ENCODE data around the gene EEF1G. TPM values are rescaled to one million over a fixed set of nuclear protein-coding genes. Genes with fewer than 3 reads are reported as not detected.

Gene EEF1G
- total RNA-seq, 1 donor from 2014 or later = 1,809 TPM

DNA sequence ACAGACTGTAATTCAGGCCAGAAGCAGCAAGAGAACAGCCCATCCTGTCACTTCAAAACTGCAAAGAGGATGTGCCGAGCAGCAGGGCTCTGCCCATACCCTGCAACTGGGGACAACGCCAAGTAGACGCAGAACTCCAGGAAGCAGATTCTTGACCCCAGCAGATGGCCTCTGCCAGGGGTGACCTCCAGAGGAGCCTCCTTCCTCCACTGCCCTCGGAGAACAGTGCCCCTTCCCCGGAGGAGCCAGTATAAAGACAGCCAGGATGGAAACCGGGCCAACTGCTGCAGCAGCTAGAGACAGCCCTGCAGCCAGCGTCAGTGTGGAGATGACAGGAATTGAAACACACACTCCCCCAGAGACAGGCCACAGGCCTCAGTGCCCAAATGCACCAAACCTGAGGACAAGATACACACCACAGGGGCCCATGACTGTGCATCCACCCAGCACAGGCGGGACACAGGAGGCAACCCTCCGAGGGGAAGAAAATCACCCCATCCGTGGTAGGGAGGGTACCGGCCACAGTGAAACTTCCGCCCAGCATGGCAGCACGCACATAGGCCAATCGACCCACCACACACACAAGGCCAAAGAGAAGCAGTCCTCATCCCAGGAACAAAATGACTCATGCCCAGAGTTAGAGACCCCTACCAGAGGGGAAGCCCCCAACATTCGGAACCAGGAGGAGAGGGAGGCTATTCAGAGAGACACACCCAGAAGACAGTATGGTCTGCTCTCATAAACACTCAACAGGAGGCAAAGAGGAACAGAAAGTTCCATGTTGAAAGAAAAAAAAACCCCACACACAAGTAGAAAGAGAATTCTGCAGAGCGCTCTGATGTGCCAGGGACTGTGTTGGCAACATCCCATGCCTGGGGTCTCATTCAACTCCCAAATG lies 32.6 kb downstream of the EEF1G start:
- no peak for DNase-seq (ENCODE audit: low read depth, low spot score)

DNA sequence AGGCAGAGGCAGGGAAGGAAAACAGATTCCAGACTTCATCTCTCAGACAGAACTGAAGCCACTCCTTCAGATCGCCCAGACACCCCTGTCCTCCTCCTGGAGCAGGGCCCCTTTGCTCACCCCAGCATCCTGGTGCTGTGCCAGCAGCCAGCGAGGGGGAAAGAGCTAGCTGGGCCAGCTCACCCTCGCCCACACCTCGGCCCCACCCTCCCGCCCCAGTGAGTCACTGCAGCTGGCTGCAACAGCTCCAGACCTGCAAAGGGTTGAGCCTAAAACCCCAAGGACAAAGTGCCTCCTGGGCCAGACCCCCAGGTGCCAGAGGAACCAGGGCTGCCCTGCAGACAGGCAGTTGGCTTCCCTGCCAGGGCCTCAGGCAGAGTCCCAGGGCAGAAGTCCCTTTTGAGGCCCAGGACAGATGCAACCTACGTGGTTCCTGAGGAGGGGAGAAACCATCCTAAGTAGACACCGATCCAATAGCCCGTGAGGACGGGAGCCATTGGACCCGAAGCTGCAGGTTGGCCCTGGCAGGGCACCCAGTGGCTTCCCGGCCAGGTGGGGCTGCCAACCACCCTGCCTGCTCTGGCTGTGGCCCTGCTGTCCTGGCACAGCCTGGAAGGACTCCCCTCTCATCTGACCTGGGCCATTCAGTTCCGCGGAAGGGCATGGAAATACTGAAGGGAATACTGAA lies 34.3 kb downstream of the EEF1G start:
- DNase-seq (ENCODE audit: low read depth, low spot score) = no peak

DNA sequence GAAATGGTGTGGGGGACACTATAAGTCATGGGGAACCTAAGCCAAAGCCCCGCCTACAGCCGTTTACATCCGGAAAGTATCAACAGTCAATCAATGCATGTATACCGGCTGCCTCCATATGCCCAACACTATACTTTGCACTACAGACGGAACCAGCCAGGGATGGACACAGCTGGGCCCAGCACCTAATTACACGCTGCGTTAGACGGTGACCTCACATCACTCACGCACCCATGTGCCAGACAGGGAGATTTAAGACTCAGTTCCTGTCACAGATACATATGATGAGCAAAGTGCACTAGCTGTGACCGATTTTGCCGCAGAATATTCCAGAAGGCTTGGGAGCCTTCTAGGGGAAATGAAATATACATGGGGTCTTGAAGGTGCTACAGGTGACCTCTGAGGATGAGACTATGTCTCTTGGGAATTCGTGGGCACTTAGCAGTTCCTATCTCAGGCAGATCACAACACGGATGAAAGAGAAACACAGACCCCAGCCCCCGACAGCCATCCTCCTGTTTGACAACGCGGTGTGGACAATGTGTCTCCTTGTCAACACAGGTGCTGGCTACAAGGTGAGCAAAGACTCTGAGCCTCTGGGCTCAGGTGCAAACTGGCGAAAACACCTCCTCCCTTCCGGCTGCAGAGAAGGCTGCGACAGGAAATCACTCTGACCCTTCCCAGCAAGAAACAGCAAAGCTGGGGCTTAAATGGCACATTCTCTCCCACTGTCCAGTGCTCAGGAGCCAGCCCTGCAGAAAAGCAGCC lies 35.0 kb downstream of the EEF1G start:
- no peak for DNase-seq (ENCODE audit: low read depth, low spot score)

DNA sequence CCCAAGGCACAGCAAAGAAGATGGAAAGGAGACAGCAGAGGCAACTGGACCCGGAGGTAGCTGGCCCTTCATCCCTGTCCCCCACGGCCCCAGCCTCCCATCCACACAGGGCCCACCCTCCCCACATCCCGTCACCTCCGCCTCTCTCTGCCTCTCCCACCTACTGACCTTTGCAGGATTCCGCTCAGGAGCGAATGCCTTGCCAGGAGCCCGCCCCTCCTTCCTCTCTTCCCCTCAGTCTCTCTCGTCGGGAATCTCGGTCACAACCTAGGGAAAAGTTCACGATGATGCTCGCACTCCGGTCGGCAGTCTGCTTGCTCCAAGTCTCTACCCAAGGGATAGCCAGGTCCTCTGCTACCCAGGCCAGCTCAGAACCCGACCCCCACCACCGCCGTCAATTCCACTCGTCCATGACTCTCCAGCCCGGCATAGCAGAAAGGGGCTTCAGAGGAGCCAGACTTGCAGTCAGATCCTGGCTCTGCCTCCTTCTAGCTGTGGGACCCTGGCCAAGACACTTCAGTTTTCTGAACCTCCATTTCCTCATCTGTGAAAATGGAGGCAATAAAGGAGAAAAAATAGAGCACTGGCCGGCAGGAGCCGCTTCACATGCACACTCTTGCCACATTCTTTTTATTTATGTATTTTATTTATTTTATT lies 37.3 kb downstream of the EEF1G start:
- DNase-seq (ENCODE audit: low read depth, low spot score) = no peak

DNA sequence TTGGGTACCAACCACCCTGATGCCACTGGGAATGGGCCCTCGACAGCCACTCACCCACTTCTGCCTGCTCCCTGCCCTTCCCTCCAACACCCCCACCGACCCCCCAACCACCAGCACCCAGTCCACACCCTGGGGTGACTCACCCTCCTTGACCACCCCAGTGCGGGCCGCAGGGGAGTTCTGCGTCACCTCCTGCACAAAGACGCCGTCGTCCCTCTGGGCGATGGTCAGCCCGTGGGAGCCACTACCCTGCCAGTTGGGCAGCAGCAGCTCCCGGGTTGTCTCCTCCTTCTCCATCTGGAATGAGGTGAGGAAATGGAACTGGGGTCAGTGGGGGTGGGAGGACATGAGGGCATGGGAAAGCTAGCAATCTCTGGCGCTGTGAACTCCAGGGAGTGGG lies 37.9 kb downstream of the EEF1G start:
- no peak for DNase-seq (ENCODE audit: low read depth, low spot score)

DNA sequence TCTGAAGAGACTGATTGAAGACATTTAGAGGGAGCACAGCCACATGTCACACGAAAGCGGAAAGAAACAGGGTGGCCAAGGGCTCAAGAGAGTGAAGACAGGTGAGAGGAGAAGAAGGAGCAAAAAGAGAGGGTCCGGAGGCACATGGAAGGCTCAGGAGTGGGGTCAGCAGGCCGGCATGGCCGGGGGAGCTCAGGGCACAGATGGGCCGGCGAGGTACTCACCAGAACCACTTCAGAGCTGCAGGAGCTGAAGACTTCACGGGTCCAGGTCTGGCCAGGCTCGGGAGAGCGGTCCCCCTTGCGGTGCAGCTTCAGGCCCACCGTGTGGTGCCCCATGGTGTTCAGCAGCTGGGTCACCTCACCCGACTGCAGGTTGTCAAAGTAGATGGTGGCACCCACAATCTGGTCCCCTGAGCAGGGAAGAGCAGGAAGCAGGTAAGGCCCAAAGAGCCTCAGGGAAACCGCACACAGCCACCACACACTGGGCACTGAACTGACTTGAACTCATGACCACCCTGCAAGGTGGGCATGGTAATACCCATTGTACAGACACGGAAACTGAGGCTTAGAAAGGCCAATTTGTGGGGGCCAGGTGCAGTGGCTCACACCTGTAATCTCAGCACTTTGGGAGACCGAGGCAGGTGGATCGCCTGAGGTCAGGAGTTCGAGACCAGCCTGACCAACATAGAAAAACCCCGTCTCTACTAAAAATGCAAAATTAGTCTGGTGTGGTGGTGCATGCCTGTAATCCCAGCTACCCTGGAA lies 38.7 kb downstream of the EEF1G start:
- no peak for DNase-seq (ENCODE audit: low read depth, low spot score)

DNA sequence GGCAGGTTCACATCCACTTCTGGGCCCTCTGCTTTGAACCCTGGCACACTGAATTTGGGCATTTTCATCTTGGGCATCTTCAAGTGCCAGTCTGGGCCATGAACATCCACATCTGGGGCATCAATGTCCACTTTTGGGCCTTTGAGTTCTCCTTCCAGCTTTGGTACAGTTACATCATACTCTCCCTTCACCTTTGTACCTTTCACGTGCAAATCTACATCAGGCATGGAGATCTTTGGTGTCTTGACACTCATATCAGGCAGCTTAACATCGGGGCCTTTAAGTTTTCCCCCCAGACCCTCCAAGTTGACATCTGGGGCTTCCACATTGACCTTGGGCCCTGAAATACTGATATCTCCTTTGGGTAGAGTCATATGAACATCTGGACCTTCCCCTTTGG lies 41.6 kb downstream of the EEF1G start:
- DNase-seq (ENCODE audit: low read depth, low spot score) = no peak

DNA sequence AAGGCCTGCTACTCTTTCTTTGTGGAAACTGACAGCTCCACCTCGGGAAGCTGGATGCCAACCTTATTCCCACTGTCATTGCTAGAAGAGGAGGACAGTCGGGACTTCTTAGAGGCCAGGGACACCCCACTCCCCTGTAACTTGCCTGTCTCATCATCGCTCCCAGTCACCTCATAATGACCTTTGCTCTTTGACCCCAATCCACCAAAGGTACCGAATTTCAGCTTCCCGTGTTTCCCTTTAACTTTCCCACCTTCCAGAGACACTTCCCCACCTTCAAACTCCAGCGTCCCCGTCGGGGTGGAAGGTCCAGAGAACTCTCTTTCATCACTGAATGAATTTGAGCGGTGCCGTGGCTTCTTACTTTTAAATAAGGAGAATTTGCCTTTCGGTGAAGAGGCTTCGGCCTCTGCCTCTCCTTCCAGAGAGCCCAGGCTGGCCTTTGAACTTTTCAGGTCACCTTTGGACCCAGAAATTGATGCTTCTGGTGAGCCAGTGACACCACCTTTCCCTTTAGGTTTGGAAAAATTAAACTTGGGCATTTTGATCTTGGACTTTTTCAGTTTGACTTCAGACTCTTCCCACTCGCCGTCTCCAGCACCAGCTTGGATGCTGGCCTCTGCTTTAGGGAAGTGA lies 56.8 kb downstream of the EEF1G start:
- DNase-seq (ENCODE audit: low read depth, low spot score) = no peak

DNA sequence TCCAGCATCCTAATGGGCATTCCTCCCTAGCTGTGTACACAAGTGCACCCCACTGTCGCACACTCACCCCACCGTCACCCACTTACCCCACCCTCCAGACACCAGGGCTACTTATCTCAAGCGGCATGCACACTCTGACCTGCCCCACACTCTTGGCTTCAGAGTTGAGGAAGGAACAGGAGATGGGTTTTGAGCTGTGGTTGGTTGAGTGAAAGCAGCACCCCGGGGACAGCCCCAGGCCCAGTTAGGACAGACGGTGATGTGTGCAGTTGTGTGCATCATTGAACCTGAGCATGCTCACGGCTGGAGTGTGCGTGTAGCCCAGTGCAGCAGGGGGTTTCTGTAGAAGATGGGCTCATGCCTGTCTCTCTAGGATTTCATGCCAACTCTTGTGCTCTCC lies 59.5 kb downstream of the EEF1G start:
- DNase-seq (ENCODE audit: low read depth, low spot score) = no peak

DNA sequence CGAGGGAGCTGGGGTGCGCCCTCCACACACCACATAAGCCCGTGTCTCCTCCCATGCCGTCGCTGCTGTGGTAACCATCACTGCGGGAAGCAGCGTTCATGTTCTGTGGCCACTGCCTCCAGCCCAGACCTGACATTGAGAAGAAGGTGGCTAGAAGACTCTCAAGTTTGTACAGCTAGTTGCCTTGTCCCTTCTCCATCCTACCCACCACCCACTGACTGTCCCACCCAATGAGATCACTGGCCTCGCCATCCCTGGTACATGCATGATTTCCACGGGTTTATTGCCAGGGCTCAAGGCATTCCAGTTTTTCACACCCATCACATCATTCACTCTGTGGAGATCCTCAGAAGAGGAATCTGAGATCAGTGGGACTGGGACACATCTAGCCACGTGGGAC lies 60.1 kb downstream of the EEF1G start:
- no peak for DNase-seq (ENCODE audit: low read depth, low spot score)

DNA sequence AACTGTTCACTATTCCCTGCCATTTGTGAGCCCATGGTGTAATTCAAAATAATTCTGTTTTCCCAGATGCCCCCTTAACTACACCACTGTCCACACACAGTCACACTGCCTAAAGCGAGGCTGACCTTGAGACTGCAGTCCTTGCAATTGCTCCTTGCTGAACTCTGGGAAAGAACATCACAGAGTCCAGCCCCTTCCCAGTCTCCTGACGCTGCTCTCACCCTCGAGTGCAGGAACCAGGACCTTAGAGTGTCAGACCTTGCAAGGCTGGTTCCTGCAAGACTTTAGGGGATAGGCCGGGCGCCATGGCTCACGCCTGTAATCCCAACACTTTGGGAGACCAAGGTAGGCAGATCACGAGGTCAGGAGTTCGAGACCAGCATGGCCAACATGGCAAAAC lies 60.7 kb downstream of the EEF1G start:
- no peak for DNase-seq (ENCODE audit: low read depth, low spot score)

Other genes with a start within 250 kb of the EEF1G start
- 62.6 and 134 TPM in 2 replicates for gene ASRGL1, start 236.4 kb downstream of the EEF1G start, total RNA-seq
- not detected in 2 replicates for gene SCGB1A1, start 154.9 kb downstream of the EEF1G start, total RNA-seq
- 479 and 591 TPM in 2 replicates for gene AHNAK, start 27.1 kb downstream of the EEF1G start, total RNA-seq
- 7.7 and 9.6 TPM in 2 replicates for gene TUT1, start 17.6 kb upstream of the EEF1G start, total RNA-seq
- gene MTA2, start 28.0 kb upstream of the EEF1G start, total RNA-seq = 262 and 269 TPM in 2 replicates
- 32.1 and 34.8 TPM in 2 replicates for gene EML3, start 38.9 kb upstream of the EEF1G start, total RNA-seq
- gene ROM1, start 39.4 kb upstream of the EEF1G start, total RNA-seq = 6.1 and 11.1 TPM in 2 replicates
- gene B3GAT3, start 48.1 kb upstream of the EEF1G start, total RNA-seq = 17.0 and 19.3 TPM in 2 replicates
- 272 and 287 TPM in 2 replicates for gene GANAB, start 72.7 kb upstream of the EEF1G start, total RNA-seq
- gene INTS5, start 79.4 kb upstream of the EEF1G start, total RNA-seq = 25.5 and 26.2 TPM in 2 replicates
- 40.5 and 49.2 TPM in 2 replicates for gene C11orf98, start 91.3 kb upstream of the EEF1G start, total RNA-seq
- 7.5 TPM in 2 replicates for gene CSKMT, start 91.4 kb upstream of the EEF1G start, total RNA-seq
- 10.0 and 13.0 TPM in 2 replicates for gene UQCC3, start 97.8 kb upstream of the EEF1G start, total RNA-seq
- gene LBHD1, start 98.4 kb upstream of the EEF1G start, total RNA-seq = 2.3 and 3.3 TPM in 2 replicates
- 153 and 182 TPM in 2 replicates for gene UBXN1, start 105.2 kb upstream of the EEF1G start, total RNA-seq
- gene LRRN4CL, start 115.6 kb upstream of the EEF1G start, total RNA-seq = under 0.01 and 0.04 TPM in 2 replicates
- gene BSCL2, start 133.5 kb upstream of the EEF1G start, total RNA-seq = 18.8 and 20.9 TPM in 2 replicates
- not detected in 2 replicates for gene GNG3, start 133.8 kb upstream of the EEF1G start, total RNA-seq
- gene HNRNPUL2, start 153.6 kb upstream of the EEF1G start, total RNA-seq = 11.6 and 14.2 TPM in 2 replicates
- gene TTC9C, start 154.6 kb upstream of the EEF1G start, total RNA-seq = 32.8 and 34.2 TPM in 2 replicates
- gene ZBTB3, start 180.3 kb upstream of the EEF1G start, total RNA-seq = 8.7 and 12.1 TPM in 2 replicates
- 58.6 and 85.9 TPM in 2 replicates for gene POLR2G, start 187.7 kb upstream of the EEF1G start, total RNA-seq
- 20.3 and 29.1 TPM in 2 replicates for gene TAF6L, start 197.5 kb upstream of the EEF1G start, total RNA-seq
- 25.2 and 30.3 TPM in 2 replicates for gene TMEM179B, start 213.5 kb upstream of the EEF1G start, total RNA-seq
- 12.5 and 14.1 TPM in 2 replicates for gene TMEM223, start 218.1 kb upstream of the EEF1G start, total RNA-seq
- gene NXF1, start 231.5 kb upstream of the EEF1G start, total RNA-seq = 14.8 and 38.9 TPM in 2 replicates

Data from pulmonary artery endothelial cell (primary cell).